Epithelial cell of esophagus (primary cell): ENCODE data around the gene CPT1A.
A peak's percentile ranks its signal among the peaks of the same experiment; 100 is the strongest.

Experiments used
- DNase-seq: peaks from one replicate; pipeline ENCODE4 v3.0.0; 2010; ENCODE audit warnings: low read depth
- H3K4me3 ChIP-seq: 2 replicates; pipeline ENCODE4 v1.5.1; 2011; ENCODE audit warnings: mild to moderate bottlenecking, low read length, control low read depth
- CTCF ChIP-seq: IDR thresholded peaks from 2 replicates; pipeline ENCODE4 v1.5.1; 2011; ENCODE audit warnings: low read depth, mild to moderate bottlenecking, low read length, control low read depth, inconsistent platforms; ENCODE audit not compliant: insufficient read depth; ENCODE audit errors: missing control alignments

Gene CPT1A

GRCh38 chr11:68767672-68768071 is 74.0 kb downstream of the CPT1A start:
- H3K4me3 ChIP-seq: no peak overlapping the region
- TF ChIP-seq CTCF: no peak
- no peak for DNase-seq

- TF ChIP-seq CTCF: no peak
- no peak overlapping the region for H3K4me3 ChIP-seq
- no peak for DNase-seq
Observed at GRCh38 chr11:68766786-68767185, 74.9 kb downstream of the CPT1A start.

- DNase-seq: no peak
- TF ChIP-seq CTCF: no peak
- no peak overlapping the region for H3K4me3 ChIP-seq
Observed at GRCh38 chr11:68764746-68765145, 77.0 kb downstream of the CPT1A start.

GRCh38 chr11:68763926-68764657 is 77.6 kb downstream of the CPT1A start:
- DNase-seq: no peak
- peak; percentile 36 for TF ChIP-seq CTCF
- no peak overlapping the region for H3K4me3 ChIP-seq

- no peak overlapping the region for H3K4me3 ChIP-seq
- TF ChIP-seq CTCF: no peak
- peak; percentile 17 for DNase-seq
Observed at GRCh38 chr11:68763181-68763721, 78.5 kb downstream of the CPT1A start.

GRCh38 chr11:68762481-68762880 is 79.2 kb downstream of the CPT1A start:
- no peak for DNase-seq
- no peak for TF ChIP-seq CTCF
- no peak overlapping the region for H3K4me3 ChIP-seq

- no peak for DNase-seq
- H3K4me3 ChIP-seq: no peak overlapping the region
- no peak for TF ChIP-seq CTCF
Observed at GRCh38 chr11:68761801-68762200, 79.9 kb downstream of the CPT1A start.
